ENCODE data around the gene CBR4.

DNA sequence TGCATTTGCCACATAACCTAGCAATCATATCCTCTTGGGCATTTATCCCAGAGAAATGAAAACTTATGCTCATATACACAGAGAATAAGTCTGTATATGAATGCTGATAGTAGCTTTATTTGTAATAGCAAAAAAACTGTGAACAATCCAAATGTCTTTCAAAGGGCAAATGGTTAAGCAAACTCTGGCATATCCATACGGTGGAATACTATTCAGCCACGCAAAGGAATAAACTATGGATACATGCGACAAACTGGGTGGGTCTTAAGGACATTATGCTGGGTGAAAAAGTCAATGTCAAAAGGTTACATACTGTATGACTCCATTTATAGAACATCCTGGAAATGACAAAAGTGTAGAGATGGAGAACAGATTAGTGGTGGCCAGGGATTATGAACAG lies 17.6 kb upstream of the CBR4 start:
- TF ChIP-seq, protein P1, sequence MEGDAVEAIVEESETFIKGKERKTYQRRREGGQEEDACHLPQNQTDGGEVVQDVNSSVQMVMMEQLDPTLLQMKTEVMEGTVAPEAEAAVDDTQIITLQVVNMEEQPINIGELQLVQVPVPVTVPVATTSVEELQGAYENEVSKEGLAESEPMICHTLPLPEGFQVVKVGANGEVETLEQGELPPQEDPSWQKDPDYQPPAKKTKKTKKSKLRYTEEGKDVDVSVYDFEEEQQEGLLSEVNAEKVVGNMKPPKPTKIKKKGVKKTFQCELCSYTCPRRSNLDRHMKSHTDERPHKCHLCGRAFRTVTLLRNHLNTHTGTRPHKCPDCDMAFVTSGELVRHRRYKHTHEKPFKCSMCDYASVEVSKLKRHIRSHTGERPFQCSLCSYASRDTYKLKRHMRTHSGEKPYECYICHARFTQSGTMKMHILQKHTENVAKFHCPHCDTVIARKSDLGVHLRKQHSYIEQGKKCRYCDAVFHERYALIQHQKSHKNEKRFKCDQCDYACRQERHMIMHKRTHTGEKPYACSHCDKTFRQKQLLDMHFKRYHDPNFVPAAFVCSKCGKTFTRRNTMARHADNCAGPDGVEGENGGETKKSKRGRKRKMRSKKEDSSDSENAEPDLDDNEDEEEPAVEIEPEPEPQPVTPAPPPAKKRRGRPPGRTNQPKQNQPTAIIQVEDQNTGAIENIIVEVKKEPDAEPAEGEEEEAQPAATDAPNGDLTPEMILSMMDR (IDR thresholded peaks at IDR 0.05) = no peak
- TF ChIP-seq EP300 (IDR thresholded peaks at IDR 0.05; ENCODE audit: low read depth) = no peak
- TF ChIP-seq POLR2A (IDR thresholded peaks at IDR 0.05) = no peak

Data from transverse colon (tissue), 3 donors.